ENCODE results near the gene GSAP.
A peak's percentile ranks its signal among the peaks of the same experiment; 100 is the strongest.

GSAP gene

DNA sequence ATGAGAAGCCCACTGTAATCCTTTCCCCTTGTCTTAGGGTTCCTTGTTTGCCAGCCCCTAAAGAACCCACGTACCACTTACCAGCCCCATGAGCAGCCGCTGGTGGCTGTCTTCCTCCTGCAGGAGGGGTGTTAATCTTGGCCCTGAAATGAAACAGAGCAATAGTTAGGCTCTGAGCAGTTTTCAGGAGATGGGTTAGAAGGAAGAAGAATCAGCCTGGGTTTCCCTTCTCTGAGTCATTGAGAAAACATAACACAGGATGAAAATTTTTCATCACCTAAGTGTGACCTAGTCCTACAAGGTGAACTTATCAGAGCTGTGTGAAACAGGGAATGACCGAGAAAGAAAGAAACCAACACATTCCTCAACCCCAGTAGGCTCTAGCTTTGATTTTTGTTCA lies 90.0 kb downstream of the GSAP start:
- DNase-seq: peak; percentile 19

DNA sequence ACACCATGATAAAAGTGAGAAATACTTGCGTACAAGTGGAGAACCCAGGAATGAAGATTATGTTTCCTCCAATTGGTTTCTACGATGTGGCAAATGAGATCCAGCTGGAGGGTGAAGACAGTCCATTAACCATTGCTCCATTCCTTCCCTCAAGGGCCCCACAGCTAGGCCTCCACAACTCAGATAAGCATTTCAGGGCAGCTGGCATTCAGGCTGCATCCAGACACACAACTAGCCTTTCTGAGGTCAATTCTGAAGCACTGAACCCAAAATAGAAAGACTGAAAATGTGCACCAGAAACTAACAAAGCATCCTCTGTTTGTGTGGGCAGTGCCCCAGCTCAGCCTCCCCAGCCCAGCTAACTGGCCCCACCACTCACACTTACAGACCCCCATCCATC lies 94.8 kb downstream of the GSAP start:
- DNase-seq: no peak

DNA sequence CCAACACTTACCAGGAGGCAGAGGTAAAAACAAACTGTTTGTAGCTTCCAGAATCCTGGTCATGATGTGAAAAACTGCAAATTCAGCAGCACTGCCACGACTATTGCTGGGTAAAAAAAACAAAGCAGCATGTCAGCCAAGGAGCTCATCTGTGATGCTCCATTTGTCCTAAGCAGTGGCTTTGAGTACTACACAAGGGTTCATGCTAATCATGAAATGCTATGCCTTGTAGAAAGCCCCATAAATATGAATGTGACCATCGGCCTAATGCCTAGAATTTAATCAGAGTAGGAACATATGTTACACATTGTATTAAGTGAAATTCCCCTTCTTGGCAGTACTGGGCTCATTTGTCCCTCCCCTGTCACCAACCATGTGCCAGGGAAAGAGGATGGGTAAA lies 95.4 kb downstream of the GSAP start:
- no peak for DNase-seq

DNA sequence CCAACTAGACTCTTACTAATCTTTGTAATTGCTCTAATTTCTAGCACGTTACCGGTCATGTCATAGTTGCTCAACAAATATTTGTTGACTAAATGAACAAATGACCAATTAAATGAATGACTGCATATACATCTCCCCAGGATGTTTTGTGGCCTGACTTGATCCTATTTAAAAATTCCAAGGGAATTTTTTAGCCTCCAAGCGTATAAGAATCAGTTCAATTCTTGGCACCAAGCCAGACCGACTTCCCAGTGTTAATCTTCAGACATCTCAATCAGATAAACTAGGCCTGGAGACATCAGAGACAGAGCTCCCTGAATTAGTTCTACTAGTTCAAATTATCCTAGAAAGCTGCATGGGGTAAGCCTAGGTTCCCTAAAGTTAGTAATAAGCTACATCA lies 96.0 kb downstream of the GSAP start:
- DNase-seq: no peak

DNA sequence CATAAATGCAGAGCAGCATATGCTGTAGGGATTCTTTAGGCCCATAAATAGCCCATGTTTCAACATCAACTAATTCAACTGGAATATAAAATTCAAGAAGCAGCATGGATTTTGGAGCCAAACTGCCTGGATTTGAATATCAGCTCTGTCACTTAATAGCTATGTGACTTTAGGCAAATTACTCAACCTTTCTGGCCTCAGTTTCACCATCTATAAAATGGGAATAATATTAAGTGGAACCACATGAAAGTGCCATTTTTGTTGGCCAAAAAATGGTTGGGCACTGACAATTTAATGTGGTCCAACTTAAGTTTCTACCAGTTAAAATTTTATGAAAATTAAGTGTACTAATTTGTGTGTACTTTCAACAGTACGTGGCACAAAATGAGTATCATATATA lies 98.1 kb downstream of the GSAP start:
- no peak for DNase-seq

DNA sequence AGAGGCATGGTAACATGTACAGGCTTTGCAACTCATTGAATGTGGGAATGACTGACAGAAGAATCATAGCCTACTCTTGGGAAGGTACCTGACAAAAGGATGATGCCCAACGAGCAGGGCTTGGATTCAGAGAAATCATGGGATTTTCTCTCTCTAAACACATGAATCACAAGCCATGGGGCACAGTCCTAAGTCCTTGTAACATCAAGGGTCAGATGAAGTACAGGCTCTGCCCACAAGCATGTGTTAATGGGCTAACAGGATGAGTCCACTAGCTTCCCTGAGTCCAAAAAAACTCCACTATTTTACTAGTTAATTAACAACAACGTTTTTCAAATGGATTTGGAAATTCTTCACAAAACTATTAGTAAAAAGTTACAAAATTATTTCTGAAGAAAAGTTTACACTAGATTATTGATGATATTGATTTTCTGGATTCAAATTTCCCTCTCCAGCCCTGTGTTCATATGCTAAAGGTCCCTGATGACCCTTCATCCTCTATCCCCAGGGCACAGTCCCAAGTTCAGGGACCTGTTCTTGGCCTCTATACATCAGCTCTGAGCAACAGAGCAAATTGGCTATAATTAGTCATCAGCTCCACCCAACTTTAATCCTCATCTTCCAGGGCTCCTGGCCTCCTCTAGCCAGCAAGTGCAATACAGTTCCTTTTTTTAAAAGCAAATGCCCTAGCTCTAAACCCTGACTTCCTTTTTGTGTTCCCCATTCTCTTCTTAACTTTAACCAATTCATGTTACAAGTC lies 99.8 kb downstream of the GSAP start:
- DNase-seq: peak; percentile 97

DNA sequence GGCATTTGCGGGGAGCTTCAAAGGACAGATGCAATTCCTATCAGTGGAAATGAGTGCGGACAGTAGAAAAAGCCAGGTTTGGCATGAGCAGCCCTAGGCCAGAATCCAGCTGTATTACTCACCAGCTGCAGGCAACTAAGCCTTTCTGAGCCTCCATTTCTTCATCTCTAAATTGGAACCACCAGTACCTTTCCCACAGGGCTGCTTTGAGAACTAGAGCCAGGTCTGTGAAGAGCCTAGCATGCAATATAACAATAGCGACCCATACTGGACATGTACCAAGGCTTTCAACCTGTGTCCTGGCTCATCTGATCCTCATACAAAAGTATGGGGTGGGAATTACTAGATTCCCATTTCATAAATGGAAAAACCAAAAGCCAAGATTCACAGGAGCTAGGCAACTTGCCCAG lies 101.0 kb downstream of the GSAP start:
- no peak for DNase-seq

DNA sequence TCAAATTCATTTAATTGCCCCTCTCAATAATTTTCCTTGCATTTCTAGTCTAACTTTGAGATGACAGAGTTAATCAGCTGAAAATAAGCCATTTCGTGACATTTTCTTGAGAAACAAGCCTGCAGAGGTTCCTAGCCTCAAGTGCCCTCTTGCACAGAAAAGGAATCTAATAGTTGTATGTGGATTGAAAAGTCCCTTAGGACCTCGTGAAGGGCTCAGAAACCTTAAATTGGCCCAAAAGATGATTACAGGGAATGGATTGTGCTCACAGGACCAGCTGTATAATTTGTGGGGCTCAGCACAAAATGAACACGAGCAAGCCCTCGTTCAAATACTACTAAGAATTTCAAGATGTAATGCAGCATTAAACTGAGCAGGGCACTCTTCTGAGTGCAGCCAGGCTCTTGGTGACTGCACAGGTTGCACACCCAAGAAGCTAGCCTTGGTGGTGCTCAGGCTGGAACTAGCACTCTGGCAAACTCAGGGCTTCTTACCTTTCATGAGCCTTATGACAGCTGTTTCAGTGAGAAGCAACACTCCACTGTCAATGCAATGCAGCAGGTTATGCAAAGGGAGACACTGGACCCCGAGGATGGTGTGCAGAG lies 102.2 kb downstream of the GSAP start:
- no peak for DNase-seq

DNA sequence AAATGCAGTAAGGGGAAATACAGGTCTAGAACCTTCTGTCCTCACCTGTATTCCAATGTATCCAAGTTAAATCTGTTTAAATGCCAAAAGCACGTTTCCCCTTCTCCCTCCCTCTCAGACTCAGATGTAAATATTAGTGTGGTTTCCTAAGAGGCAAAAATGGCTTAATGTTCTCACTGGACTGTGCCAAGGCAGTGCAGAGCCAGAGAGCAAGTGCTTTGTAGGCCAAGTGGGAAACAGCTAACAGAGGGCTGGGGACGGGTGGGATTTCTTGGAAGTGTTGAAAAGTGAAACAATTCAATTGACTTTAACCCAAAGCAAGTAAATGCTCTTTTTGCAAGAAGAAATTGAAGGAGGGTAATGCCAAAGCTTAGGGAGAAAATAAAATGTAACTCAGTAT lies 103.1 kb downstream of the GSAP start:
- no peak for DNase-seq

DNA sequence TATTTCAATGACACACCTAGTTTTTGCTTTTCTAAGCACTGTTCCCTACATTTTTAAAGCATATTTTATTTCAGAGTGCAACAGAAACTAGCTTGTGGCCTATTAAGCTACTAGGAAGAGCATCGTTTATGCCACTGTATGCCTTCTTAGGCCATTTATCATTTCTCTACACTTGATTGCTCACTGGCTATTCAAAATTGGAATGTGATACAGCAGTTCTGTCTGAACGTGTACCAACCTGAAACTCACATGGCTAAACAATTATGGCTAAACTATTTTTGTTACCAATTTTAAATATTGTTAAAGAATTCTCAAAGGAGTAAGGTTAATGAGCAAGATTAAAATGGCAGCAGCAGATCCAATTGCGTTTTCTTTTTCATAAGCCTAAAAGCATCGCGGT lies 105.2 kb downstream of the GSAP start:
- DNase-seq: no peak

DNA sequence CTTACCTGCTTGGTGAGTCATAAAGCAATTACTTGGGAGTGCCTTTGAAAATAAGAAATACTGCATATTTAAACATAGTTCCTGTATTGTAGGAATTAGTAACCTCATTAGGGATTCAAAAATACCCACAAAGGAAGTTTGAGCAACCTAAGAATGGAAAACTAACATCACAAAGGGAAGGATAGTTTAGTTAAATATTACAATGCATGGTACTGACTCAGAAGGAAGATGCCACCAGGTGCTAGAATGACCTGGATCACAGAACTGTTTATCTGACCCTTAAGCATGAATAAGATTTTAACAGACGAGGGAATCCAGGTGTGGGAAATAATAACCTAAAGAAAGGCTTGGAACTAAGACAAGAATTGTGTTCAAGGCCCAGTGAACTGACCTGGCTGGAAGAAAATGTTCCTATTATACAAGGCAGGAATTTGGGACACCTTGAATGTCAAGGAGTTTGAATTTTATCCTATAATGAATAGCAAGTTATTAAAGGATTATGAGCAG lies 106.4 kb downstream of the GSAP start:
- DNase-seq: peak; percentile 24

DNA sequence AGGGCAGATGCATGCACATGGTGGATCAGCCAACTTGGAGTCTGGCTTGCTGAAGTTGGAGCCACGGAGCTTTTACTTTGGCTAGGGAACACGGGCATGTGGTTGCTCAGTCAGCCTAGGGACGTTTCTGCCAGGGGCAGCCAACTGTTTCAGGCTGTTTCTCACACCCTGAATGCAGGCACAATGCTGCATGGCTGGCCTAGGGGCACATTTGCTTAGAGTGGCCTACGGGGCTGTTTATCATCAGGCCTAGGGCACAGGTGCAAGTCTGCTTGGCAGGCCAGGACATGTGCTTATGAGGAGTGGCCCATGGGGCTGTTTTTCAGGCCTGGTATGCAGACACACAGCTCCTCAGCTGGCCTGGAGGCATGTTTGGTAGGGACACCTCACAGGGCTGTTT lies 107.4 kb downstream of the GSAP start:
- no peak for DNase-seq

DNA sequence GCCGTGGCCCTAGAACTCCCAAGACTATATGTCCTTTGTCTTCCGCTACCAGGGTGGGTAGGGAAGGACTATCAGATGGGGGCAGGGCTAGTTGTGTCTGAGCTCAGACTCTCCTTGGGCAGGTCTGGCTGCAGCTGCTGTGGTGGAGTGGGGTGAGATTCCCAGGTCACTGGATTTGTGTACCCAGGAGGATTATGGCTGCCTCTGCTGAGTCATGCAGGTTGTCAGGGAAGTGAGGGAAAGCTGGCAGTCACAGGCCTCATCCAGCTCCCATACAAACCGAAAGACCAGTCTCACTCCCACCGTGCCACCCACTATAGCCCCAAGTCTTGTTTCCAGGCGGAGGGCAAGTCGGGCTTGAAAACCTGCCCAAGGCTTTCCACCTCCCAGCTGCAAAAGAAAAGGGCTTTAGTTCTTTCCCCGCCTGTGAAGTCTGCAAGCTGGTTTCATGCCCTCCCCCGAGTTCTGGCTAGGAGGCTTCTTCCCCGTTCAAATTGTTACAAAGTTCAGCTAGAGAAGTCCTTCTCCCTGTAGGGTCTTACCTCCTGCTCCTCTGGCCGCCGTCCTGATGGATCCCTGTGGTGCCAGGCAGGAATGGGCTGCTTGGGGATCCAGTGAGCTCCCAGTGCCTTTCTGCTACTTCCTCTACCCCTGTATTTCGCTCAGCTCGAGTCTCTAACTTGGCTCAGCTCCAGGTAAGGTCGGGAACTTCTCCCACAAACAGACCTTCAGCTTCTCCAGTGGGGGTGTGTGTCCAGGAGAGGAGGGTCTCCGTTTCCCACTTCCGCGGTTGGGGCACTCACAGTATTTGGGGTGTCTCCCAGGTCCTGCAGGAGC lies 109.7 kb downstream of the GSAP start:
- peak; percentile 20 for DNase-seq

DNA sequence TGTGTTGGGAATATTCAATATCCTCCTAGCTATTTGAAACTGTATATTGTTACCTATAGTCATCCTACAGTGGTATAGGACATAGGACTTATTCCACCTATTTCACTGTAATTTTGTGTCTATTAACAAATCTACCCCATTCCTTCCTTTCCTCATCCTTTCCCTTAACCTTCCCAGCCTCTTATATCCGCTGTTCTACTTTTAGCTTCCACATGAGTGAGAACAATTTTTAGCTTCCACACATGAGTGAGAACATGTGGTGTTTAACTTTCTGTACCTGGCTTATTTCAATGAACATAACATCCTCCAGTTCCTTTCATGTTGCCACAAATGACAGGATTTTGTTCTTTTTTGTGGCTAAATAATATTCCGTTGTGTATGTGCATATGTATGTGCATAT lies 120.6 kb downstream of the GSAP start:
- no peak for DNase-seq

DNA sequence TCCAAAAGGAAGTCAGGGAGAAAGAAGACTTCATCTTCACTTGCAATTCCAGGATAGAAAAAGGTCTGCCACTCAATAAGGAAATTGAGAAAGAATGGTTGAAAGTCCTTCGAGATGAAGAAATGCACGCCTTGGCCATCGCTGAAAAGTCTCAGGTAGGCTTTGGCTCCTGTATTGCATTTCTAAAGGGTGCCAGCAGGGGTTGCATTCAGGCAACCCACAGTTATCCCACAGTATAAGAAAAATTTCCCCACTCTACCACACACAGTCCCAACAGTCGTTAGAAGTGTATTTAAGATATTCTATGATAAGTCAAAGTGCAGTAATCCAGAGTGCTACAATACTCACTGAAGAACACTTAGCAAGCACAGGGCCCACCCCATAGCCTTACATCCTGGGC lies 123.1 kb downstream of the GSAP start:
- no peak for DNase-seq

DNA sequence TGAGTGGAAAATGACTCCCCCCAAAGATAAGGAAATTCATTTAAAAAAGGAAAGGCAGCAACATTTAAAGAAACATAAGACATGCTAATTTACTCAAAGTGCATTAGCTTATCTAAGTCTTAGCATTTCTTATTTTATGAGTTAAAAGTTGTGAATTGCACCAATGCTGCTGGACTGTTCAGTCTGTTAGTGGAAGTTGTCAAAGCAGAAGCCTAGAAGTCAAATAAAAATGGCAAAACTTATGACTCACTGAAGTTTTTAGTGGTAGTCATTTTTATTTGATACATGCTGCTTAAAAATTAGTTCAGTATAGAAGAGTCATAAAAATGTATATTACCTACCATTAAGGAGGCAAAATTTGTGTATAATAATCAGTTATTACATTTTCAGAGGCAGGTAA lies 125.7 kb downstream of the GSAP start:
- no peak for DNase-seq

DNA sequence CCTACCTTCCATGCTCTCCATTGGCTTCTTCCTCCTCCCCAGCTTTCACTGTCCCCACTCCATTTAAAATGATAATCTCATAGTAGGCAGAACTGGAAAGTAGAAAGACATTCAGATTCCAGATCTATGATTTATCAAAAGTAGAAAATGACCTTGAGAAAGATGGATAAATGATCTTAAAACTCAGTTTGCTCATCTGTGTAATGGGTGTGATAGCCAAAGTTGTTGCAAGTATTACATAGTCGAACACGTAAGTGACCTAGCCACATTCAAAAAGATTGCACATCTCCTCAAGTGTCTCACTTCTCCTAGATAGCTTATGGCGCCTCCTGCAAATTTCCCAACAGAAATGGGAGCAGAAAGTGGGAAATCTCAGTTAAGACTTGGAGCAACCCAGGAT lies 126.8 kb downstream of the GSAP start:
- DNase-seq: no peak

DNA sequence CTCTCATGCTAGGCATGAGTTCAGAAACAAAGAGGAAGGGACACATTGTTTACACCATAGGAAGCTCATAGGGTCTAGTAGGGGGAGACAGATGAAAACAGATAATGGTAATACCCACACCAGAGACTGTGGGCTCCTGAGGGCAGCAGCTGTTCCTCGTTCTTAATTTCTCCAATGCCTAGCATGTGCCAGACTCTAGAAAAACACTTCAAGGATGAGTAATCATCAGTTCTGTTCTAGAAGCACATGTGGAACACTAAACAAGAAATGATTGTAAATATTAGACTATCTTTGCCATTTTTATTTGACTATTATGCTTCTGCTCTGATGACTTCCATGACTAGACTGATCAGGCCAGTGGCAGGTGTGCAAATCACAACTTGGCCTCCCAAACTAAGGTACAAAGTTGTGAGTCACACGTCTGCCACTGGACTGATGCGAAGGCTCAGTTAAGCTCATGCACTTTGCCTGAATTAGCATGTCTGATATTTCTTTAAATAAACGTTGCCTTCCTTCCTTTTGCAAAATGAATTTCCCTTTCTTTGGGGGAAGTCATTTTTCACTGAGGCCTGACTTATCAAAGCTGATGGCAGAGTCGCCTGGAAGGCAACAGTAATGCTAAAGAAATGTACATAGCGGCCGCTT lies 127.4 kb downstream of the GSAP start:
- DNase-seq: no peak

DNA sequence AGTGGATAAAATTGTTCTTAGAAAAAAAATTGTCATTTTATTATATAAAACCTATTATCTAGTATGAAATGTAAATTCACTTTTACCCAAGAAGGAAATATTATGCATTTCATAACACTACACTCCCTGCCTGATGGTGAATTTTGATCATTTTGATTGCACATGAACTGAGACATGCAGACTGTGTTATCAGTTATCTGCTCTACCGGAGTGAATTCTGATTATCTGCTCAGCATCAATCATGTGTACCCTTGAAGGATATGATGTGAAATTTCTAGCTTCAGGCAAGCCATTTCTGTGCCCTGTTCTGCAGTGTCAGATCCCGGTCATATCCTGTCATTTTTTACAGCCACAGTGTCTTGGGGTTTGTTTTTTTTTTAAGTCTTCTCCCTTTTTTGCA lies 131.5 kb downstream of the GSAP start:
- no peak for DNase-seq

DNA sequence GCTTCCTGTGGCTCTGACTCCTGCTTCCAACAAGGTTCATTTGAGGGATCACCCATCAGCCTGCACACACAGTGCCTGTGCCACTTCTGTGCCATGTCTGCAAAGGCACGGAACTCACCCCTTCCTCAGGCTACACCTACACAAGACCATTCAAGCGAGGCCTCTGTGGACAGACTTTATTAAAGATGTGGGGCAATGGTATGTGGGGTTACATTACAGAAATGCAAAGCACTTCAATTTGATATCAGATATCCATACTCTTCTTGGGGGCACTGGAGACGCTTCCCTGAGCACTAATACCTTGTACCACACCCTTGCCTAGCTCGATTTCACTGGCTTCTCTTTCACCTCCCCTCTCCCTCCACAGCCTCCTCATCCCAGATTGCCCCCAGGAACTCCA lies 132.1 kb downstream of the GSAP start:
- DNase-seq: no peak

DNA sequence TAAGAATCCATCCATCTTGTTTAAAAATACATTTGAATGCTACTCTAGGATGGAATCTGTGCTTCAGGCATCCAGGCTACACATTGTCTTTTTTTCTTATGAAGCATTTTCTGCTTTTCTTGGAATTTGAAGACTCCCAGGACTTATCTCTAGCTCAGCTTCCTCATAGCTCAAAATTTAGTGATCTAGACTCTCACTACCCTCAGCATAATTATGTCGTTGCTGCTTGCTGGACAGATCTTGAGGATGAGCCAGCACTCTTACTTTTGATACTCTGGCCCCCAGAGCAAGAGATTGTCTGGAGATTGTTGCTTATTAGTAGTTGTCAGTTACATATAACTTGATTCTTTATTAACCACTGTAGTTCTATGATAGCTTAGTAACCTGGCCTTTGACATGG lies 133.3 kb downstream of the GSAP start:
- DNase-seq: no peak

DNA sequence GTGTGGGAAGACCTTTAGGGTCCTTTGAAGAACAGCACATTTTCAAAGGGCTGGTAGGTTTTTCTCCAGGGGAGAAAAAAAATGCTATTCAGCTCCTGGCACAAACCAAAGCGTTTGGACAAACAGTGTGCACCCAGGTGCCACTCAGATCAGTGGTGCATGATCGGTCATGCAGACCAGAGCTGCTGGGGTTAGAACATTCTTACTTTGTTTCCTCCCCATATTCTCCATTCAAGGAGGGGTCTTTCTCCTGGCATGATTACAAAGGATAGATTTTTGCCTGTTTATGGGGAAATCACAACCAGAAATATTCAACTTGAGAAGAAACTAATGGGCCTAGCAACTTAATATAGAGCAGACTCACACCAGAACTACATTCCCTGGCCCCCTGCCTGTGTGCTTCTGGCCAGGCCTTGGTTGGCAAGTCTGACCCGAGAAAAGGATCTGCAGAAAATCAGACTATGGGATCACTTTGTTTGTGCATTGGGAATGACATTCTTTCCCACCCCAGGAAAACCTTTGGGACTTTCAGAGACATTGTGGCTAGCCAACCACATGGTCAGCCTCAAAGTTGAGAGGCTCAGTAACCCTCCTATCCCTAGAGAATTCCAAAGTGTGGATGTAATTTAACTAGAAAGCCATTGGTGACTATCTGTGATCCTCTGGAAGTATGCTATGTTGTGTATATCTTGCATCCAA lies 134.2 kb downstream of the GSAP start:
- no peak for DNase-seq

DNA sequence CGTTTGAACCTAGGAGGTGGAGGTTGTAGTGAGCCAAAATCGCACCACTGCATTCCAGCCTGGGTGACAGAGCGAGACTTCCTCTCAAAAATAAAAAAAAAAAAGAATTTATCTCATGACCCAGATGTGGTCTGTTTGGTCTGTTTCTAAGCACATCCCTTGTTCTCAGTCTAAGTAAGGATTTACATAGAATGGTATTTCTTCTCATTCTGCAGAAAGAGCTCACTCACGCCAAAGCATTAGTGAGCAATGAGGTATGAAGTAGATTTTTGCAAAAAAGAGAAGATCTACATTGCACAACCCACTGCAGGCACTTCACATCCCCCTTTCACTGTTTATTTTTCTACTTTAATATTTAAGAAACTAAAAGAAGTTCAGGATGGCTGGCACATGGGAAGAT lies 140.0 kb downstream of the GSAP start:
- peak; percentile 42 for DNase-seq

Data from MV-4-11 (cell line).